AG04449 (cell line): ENCODE measurements around the gene THADA.
A peak's percentile ranks its signal among the peaks of the same experiment; 100 is the strongest.

Experiments used
- CTCF ChIA-PET: fragments of 350-600 bp; formaldehyde crosslinking; extraction: SDS; loops from one replicate; lab custom pipeline; 2021; ENCODE audit warnings: antibody characterized with exemption; lab: Yijun Ruan, JAX
- POLR2A ChIA-PET: fragments of 400-600, 350-600 bp; formaldehyde crosslinking; extraction: SDS; loops from one replicate; lab custom pipeline; 2020; ENCODE audit warnings: antibody characterized with exemption, inconsistent platforms; lab: Yijun Ruan, JAX
- DNase-seq: peaks from one replicate; pipeline ENCODE4 v3.0.0-alpha.2; 2010; ENCODE audit warnings: low read depth, low spot score
- H3K4me3 ChIP-seq: 2 replicates; pipeline ENCODE4 v1.5.1; 2011; ENCODE audit warnings: low read depth, mild to moderate bottlenecking, control low read depth, low read length
- TF ChIP-seq, protein P1 (sequence below): IDR thresholded peaks from one replicate; pipeline ENCODE4 v1.5.1; 2011; ENCODE audit warnings: mild to moderate bottlenecking, moderate library complexity, low read length, control low read depth, inconsistent platforms; ENCODE audit not compliant: insufficient read depth; ENCODE audit errors: missing control alignments

THADA gene

DNA sequence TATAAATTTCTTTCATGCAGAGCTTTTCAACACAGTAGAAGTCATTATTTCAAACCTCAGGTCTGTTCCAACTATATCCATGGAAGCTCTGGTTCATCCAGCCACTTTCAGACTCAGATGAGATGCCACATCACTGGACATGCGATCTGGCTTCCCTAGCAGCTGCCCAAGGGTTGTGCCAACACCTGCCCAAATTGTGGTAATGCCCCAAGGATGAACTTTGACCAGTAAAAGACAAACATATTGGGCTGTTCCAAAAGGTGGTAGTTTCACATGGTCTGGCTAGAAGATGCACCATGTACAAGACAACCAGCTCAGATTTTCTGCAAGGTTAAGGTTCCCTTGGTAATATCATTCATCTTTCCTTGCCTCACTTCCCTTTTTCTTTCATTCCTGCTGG lies 101.9 kb downstream of the THADA start:
- ChIA-PET POLR2A (no interaction called here), CTCF (interaction anchor here (1.0 to 4.2 kb wide), 3 partner anchors 9 to 666 kb away, joined by 3 to 32 read pairs (median 10); no protein-coding TSS in a partner anchor)

GRCh38 chr2:43491065-43491639 lies 104.7 kb downstream of the THADA start:
- TF ChIP-seq, protein P1, sequence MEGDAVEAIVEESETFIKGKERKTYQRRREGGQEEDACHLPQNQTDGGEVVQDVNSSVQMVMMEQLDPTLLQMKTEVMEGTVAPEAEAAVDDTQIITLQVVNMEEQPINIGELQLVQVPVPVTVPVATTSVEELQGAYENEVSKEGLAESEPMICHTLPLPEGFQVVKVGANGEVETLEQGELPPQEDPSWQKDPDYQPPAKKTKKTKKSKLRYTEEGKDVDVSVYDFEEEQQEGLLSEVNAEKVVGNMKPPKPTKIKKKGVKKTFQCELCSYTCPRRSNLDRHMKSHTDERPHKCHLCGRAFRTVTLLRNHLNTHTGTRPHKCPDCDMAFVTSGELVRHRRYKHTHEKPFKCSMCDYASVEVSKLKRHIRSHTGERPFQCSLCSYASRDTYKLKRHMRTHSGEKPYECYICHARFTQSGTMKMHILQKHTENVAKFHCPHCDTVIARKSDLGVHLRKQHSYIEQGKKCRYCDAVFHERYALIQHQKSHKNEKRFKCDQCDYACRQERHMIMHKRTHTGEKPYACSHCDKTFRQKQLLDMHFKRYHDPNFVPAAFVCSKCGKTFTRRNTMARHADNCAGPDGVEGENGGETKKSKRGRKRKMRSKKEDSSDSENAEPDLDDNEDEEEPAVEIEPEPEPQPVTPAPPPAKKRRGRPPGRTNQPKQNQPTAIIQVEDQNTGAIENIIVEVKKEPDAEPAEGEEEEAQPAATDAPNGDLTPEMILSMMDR, result no peak
- POLR2A ChIA-PET, result no interaction called here
- no peak for DNase-seq
- CTCF ChIA-PET, result interaction anchor here (1.0 to 2.6 kb wide), 3 partner anchors 51 to 632 kb away, joined by 5 to 6 read pairs (median 6); no protein-coding TSS in a partner anchor
- no peak overlapping the region for H3K4me3 ChIP-seq

More for the DNA sequence above, 101.9 kb downstream of the THADA start:
- TF ChIP-seq, protein P1, result no peak
- no peak for DNase-seq
- no peak overlapping the region for H3K4me3 ChIP-seq

GRCh38 chr2:43490252-43490786 lies 105.5 kb downstream of the THADA start:
- CTCF ChIA-PET, result interaction anchor here (0.6 to 2.6 kb wide), 7 partner anchors 245 to 663 kb away, joined by 3 to 12 read pairs (median 4); no protein-coding TSS in a partner anchor
- TF ChIP-seq, protein P1, result no peak

DNA sequence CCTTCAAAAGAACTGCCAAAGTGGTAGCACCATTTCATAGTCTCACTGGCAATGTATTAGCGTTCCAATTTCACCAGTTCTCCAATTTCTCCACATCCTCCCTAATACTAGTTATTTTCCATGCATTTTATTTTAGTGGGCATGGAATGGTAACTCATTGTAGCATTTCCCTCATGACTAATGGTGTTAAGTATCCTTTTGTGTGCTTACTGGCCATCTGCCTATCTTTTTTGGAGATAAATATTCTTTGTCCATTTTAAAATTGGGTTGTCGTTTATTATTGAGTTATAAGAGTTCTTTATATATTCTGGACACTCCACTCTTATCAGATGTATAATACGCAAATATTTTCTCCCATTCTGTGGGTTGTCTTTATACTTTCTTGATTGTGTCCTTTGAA lies 107.1 kb downstream of the THADA start:
- no peak for DNase-seq
- TF ChIP-seq, protein P1, result no peak
- ChIA-PET CTCF (interaction anchor here (1.0 to 2.0 kb wide), 3 partner anchors 259 to 542 kb away, joined by 3 to 12 read pairs (median 4); no protein-coding TSS in a partner anchor), POLR2A (no interaction called here)
- no peak overlapping the region for H3K4me3 ChIP-seq

More at GRCh38 chr2:43490252-43490786, 105.5 kb downstream of the THADA start:
- POLR2A ChIA-PET, result no interaction called here
- DNase-seq, result no peak
- no peak overlapping the region for H3K4me3 ChIP-seq

GRCh38 chr2:43486603-43487002 lies 109.2 kb downstream of the THADA start:
- ChIA-PET CTCF (interaction anchor here (3.2 to 4.2 kb wide), 9 partner anchors 8 to 657 kb away, joined by 12 to 113 read pairs (median 44); partner anchors contain the start of gene ZFP36L2), POLR2A (no interaction called here)
- DNase-seq, result no peak
- no peak overlapping the region for H3K4me3 ChIP-seq
- TF ChIP-seq, protein P1, result no peak

- ChIA-PET POLR2A (interaction anchor here (0.8 to 1.9 kb wide), 2 partner anchors 258 to 266 kb away, joined by 4 read pairs; partner anchors contain the start of gene ZFP36L2), CTCF (interaction anchor here (0.6 to 4.2 kb wide), 92 partner anchors 10 to 673 kb away, joined by 3 to 113 read pairs (median 4); partner anchors contain the start of gene ZFP36L2)
- peak; percentile 37 for DNase-seq
- no peak overlapping the region for H3K4me3 ChIP-seq
- TF ChIP-seq, protein P1, result peak; percentile 40
Observed at GRCh38 chr2:43484323-43484930, 111.4 kb downstream of the THADA start.
